NCI-H1694 (cell line): ENCODE measurements around the gene CHRNA9.

Experiments used
- DNase-seq: peaks from one replicate; lab custom pipeline; 2025; lab: John Stamatoyannopoulos, UW

The CHRNA9 gene

DNA sequence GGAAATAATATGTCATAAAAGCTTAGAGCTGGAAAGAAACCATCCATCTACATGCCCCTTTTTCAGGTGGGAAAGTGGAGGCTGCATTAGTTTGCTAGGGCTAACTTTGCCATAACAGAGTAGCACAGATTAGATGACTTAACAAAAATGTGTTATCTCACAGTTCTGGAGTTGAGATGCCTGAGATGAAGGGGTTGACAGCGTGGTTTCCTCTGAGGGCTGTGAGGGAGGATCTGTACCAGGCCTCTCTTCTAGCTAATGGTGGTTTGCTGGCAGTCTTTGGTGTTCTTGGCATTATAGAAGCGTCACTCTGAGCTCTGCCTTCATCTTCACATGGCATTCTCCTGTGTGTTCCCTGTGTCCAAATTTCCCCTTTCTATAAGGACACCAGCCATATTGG lies 2.4 kb downstream of the CHRNA9 start:
- DNase-seq, result no peak

DNA sequence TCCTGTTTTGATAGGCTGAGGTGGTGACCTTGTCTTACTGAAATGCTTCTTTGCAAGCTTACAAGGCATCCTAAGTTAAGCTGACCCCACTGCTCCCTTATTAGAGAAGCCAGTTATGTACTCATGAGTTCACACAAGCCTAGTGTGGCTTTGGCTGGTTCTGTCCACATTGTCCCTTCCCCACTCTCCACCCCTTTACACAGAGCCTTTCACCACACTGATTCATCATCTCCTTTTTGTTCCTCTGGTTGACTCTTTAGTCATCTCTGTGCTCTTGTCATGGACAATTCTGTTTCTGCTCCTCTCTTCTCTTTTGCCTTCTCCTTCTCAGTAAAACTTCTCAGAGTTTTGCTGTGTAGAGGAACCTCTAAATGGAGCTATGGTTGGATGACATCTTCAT lies 4.9 kb downstream of the CHRNA9 start:
- DNase-seq, result no peak

DNA sequence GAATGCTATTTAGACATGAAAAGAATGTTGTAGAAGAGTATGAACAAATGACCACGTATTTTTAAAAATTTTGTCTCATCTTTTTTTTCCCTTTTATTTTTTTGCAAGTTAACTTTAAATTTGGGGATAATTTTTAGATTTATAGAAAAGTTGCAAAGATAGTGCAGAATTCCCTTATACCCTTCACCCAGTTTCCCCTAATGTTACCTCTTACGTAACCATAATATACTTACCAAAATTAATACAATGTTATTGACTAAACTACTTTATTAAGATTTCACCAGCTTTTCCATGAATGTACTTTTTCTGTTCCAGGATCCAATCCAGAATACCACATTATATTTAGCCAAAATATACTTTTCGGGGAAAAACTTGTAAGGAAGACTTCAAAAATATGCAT lies 12.3 kb downstream of the CHRNA9 start:
- DNase-seq, result no peak

DNA sequence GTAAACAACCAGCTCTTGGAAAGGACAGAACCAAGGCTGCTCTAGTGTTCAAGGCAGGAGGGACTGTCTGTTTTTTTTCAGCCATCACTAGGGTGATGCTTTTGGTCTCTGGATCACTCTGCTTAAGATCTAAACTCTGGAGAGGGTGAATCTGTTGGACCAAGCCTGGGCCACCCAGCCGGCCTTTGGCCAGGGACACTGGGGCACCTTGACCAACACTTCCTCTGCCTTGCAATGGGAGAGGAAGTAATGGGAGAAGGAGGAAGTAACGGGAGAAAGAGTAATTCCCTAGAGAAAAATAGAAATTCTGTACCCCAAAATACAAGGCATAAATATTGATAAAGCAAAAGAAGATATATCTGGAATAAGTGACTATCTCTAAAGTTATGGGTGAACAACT lies 12.9 kb downstream of the CHRNA9 start:
- no peak for DNase-seq

DNA sequence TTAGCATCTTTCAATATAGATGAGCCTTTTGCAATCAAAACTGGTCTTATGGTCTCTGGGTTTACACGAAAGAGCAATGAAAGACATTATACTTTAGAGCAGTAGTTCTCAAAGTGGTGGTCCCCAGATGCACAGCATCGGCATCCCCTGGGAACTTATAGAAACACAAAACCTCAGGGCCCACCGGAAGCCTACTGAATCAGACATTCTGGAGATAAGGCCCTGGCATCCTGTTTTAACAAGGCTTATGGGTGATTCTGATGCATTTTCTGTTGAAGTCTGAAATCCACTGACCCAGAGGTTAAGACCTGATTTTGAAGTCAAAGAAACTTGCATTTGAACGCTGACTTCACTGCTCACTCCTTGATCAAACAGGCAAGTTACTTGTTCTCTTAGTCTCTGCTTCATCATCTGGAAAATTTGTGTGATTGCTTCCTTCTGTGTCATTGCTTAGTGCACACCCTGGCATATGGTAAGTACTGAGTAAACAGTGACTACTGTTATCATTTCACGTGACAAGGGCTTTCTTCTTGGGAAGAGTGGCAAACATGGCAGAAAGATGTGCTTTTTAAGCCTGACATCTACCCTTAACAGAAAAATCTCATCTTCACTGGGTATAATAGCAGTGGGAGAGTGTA lies 14.5 kb downstream of the CHRNA9 start:
- peak; percentile 6 for DNase-seq

DNA sequence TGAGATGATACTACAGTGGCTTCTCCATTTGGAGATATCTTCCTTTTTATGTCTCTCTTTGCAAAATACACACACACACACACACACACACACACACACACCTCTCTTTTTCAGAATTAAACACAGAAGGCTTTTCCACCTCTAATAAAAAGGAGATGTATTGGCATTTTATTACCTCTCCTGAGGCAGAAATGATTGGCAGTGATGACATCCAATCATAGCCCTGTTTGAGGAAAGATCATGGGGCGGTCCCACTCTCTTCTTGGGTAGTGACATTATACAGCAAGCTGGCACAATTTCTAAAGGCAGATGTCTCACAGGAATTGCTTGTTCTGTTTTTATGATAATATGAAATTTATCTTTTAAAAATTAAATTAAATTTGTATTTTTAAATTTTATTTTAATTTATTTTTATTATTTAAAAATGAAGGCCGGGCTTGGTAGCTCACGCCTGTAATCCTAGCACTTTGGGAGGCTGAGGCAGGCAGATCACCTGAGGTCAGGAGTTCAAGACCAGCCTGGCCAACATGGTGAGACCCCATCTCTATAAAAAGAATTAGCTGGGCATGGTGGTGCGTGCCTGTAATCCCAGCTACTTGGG lies 15.6 kb downstream of the CHRNA9 start:
- no peak for DNase-seq

DNA sequence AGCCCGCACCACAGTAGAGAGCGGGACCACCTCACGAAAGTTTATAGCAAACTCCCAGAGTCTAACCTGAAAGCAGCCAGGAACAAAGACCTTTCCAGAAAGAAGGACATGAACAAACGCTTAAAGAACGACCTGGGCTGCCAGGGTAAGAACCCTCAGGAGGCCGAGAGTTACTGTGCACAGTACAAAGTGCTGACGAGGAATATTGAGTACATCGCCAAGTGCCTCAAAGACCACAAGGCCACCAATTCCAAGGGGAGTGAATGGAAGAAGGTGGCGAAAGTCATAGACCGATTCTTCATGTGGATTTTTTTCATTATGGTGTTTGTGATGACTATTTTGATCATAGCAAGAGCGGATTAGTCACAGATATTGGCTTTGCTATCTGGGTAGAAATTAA lies 19.0 kb downstream of the CHRNA9 start:
- no peak for DNase-seq

DNA sequence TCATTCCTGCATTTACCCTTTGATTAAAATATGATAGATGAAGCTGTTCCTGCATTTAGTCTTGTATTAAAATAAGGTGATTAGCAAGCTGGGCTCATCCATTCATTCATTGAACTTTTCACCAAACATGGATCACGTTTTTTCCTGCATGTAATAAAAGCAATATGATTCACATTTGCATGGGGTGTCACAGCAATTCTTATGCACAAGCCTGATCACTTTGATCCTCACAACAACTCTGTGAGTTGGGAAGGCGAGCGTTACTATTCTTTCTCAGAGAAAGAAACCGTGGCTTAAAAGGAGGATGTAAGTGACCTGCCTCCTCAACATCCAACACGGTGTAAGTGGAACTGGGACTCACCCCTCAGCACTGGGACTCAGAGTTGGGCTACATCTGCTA lies 20.0 kb downstream of the CHRNA9 start:
- no peak for DNase-seq

DNA sequence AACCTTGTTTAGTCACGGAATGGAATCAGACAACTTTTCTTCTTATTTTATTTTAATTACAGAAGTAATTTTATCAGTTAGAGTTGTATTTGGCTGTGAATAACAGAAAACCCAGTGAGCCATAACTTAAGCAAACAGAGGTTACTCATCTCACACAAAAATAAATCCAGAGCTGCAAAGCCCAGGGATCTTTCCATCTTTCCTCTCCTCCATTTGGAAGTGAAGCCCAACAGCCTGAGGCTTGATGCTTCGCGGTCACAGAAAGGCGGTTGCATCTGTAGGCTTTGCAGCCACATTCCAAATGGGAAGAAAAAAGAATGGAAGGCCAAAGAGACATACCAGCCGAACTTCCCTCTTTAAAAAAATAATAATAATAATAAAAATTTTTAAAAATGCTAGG lies 22.6 kb downstream of the CHRNA9 start:
- DNase-seq, result no peak

DNA sequence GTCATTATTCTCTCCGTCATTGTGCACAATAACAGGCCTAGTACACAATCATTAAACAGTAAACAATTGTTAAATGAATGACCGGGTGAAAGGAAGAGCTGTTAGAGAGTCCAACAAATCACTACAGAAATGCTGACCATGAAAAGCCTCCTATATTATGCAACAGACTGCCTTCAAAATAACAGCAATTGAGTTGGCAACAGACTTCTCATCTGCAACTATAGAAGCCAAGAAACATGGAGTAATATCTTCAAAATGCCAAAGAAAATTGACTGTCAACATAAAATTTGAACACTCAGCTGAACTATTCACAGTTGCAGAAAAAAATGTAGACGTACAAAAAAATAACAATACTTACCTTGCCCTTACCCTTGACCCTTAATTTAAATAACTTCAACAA lies 26.2 kb downstream of the CHRNA9 start:
- DNase-seq, result no peak

DNA sequence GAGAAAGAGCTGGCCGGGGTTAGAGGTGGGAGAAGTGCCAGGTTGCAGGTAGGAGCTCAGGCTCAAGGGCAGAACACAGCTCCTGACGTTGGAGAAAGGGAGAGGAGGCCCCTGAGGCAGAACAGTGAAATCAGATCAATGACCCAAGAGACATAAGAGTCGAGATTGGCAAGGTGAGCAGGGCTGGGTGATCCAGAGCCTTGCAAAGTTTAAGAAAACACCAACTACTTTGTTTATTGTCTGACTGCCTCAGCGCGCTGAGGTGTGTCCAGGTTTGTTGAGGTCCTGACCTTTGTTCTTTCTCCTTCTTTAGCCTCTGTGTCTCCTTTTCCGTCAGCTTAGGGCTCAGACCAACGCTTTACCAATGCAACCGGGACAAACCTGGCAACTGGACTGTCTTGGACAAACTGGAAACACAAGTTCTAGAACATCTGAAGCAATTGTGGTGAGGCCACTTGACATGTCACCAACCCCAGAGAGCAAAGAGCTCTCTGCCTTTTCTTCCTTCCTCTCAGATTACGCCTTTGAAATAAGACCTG lies 28.3 kb downstream of the CHRNA9 start:
- no peak for DNase-seq

DNA sequence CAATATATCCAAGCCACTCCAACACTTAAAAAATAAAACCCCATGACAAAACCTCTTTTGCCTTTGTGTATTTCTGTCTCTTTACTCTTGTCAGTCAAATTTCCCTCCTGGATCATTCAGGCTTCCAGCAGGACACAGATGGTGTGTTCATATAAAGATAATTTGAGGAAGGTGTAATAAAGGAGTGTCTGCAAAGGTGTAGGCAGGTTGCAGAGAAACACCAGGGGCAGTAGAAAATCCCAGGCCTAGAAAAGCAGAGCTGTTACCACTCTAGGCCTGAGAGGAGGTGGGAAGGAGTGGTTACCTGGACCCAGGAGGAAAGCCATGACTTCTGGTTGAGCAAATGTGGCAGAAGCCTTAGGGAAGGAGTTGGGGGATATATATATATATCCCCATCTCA lies 28.8 kb downstream of the CHRNA9 start:
- no peak for DNase-seq

DNA sequence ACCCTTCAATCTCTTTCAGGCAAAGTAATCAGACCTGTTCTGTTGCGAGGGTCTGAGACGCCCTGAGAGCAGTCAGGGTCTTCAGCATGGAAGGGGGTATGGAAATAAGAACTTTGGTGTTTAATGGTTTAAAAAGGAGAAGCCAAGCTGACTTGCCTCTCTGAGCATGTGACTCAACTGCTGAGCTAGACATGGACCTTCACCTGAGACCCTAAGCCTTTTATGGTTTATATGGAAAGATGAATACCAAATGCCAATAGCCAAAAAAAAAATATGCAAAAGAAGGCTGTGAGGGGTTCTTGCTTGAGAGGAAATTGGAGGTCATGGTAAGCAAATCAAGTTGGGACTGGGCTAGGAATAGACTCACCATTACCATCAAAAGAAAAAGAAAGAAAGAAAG lies 30.6 kb downstream of the CHRNA9 start:
- no peak for DNase-seq

DNA sequence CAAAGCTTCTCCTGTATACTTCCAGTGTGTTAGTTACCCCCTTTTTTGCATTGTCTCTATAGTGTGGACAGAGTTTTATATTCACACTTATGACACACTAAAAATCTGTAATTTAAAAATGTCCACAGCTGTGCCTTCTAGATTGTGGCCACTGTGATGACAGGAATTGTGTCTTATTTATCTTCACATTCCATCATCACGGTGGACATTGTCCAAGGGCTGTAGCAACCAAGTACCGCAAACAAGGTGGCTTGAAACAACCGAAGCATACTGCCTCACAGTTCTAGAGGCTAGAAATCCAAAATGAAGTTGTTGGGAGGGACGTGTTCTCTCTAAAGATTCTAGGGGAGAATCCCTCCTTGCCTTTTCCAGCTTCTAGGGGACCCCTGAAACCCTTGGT lies 32.3 kb downstream of the CHRNA9 start:
- no peak for DNase-seq

DNA sequence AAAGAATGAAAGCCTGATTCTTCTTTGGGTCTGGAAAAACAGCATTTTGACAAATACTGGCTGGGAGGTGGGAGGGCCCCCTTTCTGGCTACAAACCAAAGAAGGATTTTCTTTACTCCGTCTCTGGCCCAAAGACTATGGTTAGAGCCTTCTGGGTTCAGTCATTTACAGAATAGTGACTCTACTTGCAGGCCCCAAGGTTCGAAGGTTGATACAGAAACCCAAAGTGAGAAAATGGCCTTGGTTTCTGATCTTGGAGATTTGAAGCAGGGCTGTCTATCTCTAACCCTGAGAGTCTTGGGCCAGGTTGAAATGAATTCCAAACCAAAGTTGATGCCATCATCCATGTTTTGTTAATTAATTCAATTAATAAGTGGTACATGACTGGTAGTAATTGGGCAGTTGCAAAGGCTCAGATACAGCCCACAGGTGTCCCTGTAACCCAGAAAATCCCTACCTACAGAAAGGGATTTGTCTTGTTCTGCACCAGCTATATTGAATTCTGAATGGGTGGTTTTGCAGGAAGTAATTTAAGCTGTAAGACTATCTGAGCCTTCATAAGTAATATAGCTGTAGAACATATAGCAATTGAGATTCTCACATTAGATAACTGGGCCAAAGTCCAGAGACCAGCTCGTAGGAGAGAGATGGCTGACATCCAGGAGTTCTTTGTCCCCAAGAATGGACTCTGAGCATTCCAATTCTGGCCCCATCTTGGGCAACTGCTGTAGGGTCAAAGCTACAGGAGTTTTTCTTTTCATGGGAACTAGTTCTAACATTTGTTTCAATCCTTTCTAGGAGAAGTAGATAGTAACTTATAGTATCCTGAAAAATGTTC lies 34.5 kb downstream of the CHRNA9 start:
- no peak for DNase-seq

DNA sequence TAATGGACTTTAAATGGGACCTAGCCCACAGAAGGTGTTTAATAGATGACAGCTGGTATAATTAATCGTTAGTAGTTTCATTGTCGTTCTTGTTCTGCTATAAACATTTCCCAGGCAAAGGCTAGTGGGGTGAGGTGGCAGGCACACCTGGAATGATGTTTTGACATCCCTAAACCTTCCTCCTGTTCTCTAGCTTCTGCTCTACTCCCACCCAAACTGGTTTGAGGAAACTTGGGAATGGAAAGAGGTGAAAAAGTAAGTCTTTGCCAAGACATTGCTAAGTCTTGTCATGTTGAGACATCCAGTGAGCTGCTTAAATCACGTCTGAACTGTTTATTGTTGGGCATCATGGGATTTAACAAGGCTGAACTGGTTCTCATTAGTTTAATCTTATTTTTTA lies 37.5 kb downstream of the CHRNA9 start:
- DNase-seq, result no peak

DNA sequence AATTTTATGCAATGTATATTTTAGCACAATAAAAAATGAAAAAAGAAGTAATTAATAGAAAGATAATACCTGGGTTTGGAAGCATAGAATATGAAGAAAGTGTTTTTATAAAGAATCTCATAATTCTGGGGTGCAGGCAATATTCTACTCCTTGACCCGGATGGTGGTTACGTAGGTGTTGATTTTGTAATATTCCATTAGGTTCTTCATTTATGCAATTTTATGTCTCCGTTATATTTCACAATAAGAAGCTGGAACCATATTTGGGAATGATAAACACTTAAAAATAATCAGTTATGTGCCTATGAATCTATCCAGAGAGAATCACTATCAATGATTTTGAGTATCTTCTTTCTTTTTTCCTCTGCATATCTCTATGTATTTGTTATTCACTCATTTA lies 38.5 kb downstream of the CHRNA9 start:
- DNase-seq, result no peak

DNA sequence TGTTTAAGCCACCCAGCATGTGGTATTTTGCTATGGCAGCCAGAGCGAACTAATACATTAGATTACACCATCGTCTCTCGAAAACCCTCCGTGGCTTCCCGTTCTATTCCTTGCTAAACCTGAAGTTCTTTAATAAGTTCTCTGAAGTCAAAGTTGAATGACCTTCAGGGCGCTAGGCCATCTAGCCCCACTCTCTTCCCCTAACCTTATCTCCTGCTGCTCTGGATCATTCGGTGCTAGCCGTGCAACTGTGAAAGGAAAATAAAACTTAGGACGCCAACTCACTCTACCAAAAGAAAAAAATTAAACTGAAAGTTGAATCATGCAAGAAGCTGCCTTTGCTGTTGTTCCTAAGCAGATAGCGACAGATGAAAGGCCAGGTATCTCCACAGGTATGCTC lies 40.0 kb downstream of the CHRNA9 start:
- DNase-seq, result no peak

DNA sequence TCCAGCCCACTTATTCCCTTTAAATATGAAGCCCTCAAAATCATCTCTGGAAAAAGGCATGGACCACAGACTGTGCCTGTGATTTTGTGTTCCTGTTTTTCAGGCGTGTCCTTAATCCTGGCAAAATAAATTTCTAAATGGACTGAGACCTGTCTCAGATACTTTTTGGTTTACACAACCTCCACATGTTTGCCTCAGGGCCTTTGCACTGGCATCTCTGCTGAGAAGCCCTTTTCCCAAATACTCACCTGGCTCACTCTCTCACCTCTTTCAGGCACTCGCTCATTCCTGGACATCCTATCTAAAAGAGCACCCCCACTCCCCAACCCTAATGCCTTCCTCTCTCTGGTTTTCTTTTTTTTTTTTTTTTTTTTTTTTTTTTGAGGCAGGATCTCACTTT lies 40.5 kb downstream of the CHRNA9 start:
- no peak for DNase-seq

DNA sequence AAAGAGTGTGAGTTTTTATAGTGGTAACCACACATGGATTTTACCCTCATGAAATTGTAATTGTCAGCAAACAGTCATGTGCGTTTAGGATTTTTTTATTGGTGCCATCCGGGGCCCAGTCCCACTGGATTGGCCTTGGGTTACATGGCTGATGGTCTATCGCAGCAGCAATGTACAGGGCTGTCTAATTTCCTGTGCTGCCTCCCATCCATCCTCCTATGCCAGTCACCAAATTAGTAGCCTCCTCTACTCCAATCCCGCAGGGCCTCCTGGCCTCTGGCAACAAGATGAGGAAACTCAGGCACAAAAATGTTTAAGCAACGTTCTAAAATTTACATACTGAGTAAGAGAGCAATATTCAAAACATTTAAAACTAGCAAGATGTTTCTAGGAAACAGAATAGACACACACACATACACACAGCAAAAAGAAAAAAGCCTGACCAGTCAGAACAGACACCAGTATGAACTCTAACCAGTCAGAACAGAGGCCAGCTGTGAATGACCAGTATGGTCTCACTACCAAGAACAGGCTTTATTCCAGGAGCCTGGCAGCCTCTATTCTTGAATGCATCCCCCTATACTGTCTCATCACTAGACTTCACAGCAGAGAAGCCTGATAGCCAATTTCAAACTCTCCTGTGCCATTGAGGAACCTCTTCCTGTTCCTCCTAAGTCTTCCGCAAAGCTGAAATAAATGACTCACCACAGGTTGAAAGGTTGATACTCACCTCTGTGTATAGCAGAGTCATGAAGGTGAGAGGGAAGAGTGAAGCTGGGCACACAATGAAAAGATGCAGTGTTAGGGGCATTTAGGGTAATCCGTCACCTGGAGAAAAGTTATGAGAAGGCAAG lies 42.6 kb downstream of the CHRNA9 start:
- DNase-seq, result no peak

DNA sequence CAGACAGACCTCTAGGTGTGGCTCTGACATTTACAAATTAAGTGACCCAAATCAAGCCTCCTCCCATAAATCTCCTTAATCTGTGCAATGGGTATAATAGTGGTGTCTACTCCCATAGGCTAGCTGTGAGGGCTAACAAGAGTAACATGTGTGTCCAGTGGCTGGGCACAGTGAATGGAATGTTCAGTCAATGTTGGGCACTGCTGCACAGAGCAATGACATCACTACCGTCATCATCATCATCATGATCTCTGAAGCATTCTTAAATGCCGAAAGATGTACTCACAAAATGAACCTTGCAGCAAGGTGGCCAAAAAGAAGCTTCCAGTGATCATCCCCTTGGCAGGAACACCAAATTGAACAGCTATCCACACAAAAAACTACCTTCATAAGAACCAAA lies 43.5 kb downstream of the CHRNA9 start:
- no peak for DNase-seq

DNA sequence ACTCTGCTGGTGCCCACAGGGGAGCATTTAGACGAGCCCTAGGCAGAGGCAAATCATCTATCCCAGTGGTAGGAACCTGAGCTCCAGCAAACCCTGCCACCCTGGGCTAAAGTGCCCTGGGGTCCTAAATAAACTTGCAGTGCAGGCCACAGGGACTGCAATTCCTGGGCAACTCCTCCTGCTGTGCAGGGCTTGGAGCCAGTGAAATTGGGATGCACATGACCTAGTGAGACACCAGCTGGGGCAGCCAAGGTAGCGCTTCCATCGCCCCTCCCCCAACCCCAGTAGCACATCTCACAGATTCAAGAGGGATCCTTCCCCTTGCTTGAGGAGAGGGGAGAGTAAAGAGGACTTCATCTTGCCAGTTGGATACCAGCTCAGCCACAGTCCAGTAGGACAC lies 44.1 kb downstream of the CHRNA9 start:
- DNase-seq, result no peak
